GM12878 (cell line): Measurements from ENCODE around the gene MTR.

Source experiments
- CHD1 ChIP-seq: IDR thresholded peaks from 2 replicates; pipeline ENCODE4 v1.6.1; 2012; ENCODE audit warnings: low read depth, low read length, improper control_type of control experiment
- EP300 ChIP-seq, 2 experiments: fragments of 150-350 bp in 1 of 2; IDR thresholded peaks; 2 replicates each; pipeline ENCODE4 v1.6.1; 2011 to 2012; ENCODE audit warnings: low read depth in 2 of 2, low read length in 2 of 2, borderline replicate concordance in 1 of 2, improper control_type of control experiment in 1 of 2, inconsistent platforms in 1 of 2; ENCODE audit not compliant: control insufficient read depth in 1 of 2
- FOXK2 ChIP-seq: fragments of 450-650 bp; IDR thresholded peaks from 2 replicates; pipeline ENCODE4 v1.6.1; 2017; ENCODE audit warnings: mild to moderate bottlenecking, moderate library complexity
- NFIC ChIP-seq: IDR thresholded peaks from 2 replicates; pipeline ENCODE4 v1.6.1; 2012; ENCODE audit warnings: low read depth, mild to moderate bottlenecking, inconsistent platforms, low read length, moderate library complexity
- RFX5 ChIP-seq: IDR thresholded peaks from 2 replicates; pipeline ENCODE4 v1.6.1; 2011; ENCODE audit warnings: low read depth, low read length, improper control_type of control experiment
- SRF ChIP-seq, 2 experiments: IDR thresholded peaks; 2 replicates each; pipeline ENCODE4 v1.6.1; 2011; ENCODE audit warnings: low read depth in 2 of 2, low read length in 2 of 2, mild to moderate bottlenecking in 1 of 2, moderate library complexity in 1 of 2
- TF ChIP-seq, protein P1 (sequence below): fragments of 450-650 bp; IDR thresholded peaks from 2 replicates; pipeline ENCODE4 v1.6.1; 2016; ENCODE audit warnings: mild to moderate bottlenecking, moderate library complexity, borderline replicate concordance
- TF ChIP-seq, protein P2 (sequence below): fragments of 450-650 bp; IDR thresholded peaks from 2 replicates; pipeline ENCODE4 v1.6.1; 2017; ENCODE audit warnings: mild to moderate bottlenecking
- TF ChIP-seq, protein P3 (sequence below): IDR thresholded peaks from 2 replicates; pipeline ENCODE4 v1.6.1; 2012; ENCODE audit warnings: low read depth, low read length, improper control_type of control experiment
- TF ChIP-seq, protein P4 (sequence below), 3 experiments: IDR thresholded peaks in 2 of 3; conservative IDR thresholded peaks in 1 of 3; 2 replicates each; pipeline ENCODE4 v1.5.1; 2011; ENCODE audit warnings: low read depth in 3 of 3, low read length in 3 of 3, mild to moderate bottlenecking in 3 of 3, control low read depth in 2 of 3, moderate library complexity in 2 of 3, inconsistent platforms in 1 of 3, mixed read lengths in 1 of 3; ENCODE audit not compliant: control insufficient read depth in 2 of 3, insufficient read depth in 1 of 3; ENCODE audit errors: extremely low read depth in 1 of 3
- TF ChIP-seq, protein P5 (sequence below): IDR thresholded peaks from 2 replicates; pipeline ENCODE4 v1.6.1; 2012; ENCODE audit warnings: improper control_type of control experiment, low read depth, low read length; ENCODE audit not compliant: insufficient replicate concordance

DNA sequence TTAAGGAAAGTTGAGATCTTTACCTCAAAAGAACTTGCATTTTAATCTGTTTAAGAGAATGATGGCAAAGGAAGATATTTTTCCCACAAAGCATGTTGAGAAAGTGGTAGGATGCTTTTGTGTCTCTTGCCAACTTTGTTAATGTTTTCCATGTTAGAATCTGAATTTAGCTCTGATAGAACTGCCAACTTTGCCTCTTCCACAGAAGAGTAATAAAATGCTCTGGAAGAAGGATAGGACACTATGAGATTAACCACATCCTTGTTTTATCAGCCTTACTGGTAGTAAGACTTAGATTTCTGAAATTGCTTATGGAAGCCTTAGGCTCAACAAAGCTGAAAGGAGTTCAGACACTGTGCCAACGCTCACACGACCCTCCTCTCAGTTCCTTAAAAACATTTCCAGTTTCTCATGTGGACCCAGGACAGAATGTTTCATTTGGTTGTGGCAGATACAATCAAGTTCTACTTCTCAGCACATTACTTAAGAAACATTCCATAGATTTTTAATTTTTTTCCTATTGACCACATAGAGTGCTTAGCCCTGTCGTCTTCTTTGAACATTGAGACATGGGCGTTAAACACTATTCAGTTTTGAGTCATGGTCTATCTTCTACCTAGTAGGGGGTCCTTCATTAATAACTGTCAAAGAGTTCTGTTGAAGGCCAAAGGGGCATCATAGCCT is 59.0 kb downstream of the MTR start:
- TF ChIP-seq, protein P1, sequence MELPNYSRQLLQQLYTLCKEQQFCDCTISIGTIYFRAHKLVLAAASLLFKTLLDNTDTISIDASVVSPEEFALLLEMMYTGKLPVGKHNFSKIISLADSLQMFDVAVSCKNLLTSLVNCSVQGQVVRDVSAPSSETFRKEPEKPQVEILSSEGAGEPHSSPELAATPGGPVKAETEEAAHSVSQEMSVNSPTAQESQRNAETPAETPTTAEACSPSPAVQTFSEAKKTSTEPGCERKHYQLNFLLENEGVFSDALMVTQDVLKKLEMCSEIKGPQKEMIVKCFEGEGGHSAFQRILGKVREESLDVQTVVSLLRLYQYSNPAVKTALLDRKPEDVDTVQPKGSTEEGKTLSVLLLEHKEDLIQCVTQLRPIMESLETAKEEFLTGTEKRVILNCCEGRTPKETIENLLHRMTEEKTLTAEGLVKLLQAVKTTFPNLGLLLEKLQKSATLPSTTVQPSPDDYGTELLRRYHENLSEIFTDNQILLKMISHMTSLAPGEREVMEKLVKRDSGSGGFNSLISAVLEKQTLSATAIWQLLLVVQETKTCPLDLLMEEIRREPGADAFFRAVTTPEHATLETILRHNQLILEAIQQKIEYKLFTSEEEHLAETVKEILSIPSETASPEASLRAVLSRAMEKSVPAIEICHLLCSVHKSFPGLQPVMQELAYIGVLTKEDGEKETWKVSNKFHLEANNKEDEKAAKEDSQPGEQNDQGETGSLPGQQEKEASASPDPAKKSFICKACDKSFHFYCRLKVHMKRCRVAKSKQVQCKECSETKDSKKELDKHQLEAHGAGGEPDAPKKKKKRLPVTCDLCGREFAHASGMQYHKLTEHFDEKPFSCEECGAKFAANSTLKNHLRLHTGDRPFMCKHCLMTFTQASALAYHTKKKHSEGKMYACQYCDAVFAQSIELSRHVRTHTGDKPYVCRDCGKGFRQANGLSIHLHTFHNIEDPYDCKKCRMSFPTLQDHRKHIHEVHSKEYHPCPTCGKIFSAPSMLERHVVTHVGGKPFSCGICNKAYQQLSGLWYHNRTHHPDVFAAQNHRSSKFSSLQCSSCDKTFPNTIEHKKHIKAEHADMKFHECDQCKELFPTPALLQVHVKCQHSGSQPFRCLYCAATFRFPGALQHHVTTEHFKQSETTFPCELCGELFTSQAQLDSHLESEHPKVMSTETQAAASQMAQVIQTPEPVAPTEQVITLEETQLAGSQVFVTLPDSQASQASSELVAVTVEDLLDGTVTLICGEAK, result no peak
- no peak for TF ChIP-seq EP300 (IDR thresholded peaks at IDR 0.05; ENCODE audit: borderline replicate concordance in 1 of 2, control insufficient read depth in 1 of 2, low read depth in 2 of 2, low read length in 2 of 2)
- no peak for TF ChIP-seq SRF (IDR thresholded peaks at IDR 0.05; ENCODE audit: low read depth in 2 of 2, low read length in 2 of 2)
- no peak for TF ChIP-seq CHD1
- TF ChIP-seq, protein P2, sequence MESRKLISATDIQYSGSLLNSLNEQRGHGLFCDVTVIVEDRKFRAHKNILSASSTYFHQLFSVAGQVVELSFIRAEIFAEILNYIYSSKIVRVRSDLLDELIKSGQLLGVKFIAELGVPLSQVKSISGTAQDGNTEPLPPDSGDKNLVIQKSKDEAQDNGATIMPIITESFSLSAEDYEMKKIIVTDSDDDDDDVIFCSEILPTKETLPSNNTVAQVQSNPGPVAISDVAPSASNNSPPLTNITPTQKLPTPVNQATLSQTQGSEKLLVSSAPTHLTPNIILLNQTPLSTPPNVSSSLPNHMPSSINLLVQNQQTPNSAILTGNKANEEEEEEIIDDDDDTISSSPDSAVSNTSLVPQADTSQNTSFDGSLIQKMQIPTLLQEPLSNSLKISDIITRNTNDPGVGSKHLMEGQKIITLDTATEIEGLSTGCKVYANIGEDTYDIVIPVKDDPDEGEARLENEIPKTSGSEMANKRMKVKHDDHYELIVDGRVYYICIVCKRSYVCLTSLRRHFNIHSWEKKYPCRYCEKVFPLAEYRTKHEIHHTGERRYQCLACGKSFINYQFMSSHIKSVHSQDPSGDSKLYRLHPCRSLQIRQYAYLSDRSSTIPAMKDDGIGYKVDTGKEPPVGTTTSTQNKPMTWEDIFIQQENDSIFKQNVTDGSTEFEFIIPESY, result no peak
- TF ChIP-seq, protein P3, sequence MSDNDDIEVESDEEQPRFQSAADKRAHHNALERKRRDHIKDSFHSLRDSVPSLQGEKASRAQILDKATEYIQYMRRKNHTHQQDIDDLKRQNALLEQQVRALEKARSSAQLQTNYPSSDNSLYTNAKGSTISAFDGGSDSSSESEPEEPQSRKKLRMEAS, result no peak
- no peak for TF ChIP-seq NFIC
- TF ChIP-seq, protein P4, sequence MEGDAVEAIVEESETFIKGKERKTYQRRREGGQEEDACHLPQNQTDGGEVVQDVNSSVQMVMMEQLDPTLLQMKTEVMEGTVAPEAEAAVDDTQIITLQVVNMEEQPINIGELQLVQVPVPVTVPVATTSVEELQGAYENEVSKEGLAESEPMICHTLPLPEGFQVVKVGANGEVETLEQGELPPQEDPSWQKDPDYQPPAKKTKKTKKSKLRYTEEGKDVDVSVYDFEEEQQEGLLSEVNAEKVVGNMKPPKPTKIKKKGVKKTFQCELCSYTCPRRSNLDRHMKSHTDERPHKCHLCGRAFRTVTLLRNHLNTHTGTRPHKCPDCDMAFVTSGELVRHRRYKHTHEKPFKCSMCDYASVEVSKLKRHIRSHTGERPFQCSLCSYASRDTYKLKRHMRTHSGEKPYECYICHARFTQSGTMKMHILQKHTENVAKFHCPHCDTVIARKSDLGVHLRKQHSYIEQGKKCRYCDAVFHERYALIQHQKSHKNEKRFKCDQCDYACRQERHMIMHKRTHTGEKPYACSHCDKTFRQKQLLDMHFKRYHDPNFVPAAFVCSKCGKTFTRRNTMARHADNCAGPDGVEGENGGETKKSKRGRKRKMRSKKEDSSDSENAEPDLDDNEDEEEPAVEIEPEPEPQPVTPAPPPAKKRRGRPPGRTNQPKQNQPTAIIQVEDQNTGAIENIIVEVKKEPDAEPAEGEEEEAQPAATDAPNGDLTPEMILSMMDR (IDR thresholded peaks at IDR 0.05 in 2 of 3, conservative IDR thresholded peaks at IDR 0.05 in 1 of 3; ENCODE audit: control insufficient read depth in 2 of 3, extremely low read depth in 1 of 3, insufficient read depth in 1 of 3, low read depth in 3 of 3, low read length in 3 of 3), result no peak
- TF ChIP-seq, protein P5, sequence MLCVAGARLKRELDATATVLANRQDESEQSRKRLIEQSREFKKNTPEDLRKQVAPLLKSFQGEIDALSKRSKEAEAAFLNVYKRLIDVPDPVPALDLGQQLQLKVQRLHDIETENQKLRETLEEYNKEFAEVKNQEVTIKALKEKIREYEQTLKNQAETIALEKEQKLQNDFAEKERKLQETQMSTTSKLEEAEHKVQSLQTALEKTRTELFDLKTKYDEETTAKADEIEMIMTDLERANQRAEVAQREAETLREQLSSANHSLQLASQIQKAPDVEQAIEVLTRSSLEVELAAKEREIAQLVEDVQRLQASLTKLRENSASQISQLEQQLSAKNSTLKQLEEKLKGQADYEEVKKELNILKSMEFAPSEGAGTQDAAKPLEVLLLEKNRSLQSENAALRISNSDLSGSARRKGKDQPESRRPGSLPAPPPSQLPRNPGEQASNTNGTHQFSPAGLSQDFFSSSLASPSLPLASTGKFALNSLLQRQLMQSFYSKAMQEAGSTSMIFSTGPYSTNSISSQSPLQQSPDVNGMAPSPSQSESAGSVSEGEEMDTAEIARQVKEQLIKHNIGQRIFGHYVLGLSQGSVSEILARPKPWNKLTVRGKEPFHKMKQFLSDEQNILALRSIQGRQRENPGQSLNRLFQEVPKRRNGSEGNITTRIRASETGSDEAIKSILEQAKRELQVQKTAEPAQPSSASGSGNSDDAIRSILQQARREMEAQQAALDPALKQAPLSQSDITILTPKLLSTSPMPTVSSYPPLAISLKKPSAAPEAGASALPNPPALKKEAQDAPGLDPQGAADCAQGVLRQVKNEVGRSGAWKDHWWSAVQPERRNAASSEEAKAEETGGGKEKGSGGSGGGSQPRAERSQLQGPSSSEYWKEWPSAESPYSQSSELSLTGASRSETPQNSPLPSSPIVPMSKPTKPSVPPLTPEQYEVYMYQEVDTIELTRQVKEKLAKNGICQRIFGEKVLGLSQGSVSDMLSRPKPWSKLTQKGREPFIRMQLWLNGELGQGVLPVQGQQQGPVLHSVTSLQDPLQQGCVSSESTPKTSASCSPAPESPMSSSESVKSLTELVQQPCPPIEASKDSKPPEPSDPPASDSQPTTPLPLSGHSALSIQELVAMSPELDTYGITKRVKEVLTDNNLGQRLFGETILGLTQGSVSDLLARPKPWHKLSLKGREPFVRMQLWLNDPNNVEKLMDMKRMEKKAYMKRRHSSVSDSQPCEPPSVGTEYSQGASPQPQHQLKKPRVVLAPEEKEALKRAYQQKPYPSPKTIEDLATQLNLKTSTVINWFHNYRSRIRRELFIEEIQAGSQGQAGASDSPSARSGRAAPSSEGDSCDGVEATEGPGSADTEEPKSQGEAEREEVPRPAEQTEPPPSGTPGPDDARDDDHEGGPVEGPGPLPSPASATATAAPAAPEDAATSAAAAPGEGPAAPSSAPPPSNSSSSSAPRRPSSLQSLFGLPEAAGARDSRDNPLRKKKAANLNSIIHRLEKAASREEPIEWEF, result no peak
- no peak for TF ChIP-seq FOXK2
- no peak for TF ChIP-seq RFX5
